Measurements from ENCODE around the gene OXSM.

- TF ChIP-seq CTCF (IDR thresholded peaks at IDR 0.05) (no peak), ZFX (IDR thresholded peaks at IDR 0.05; ENCODE audit: borderline replicate concordance) (no peak)
Measured at GRCh38 chr3:25821746-25822573, 32.1 kb downstream of the OXSM start.
